Right ventricle myocardium inferior (tissue), 1 donor: ENCODE data around the gene ADPGK. TPM values are rescaled to one million over a fixed set of nuclear protein-coding genes. Genes with fewer than 3 reads are reported as not detected.

Source experiments
- ATAC-seq: fragments of 200-7000 bp; cut with Tn5 transposase; one replicate; pipeline ENCODE4 v1.9.1; 2020; ENCODE audit warnings: mild to moderate bottlenecking, moderate library complexity
- DNase-seq: peaks from one replicate; pipeline ENCODE4 v3.0.0; 2021; ENCODE audit errors: missing footprints
- intact Hi-C: fragments of 100-400 bp; cut with DNase I; formaldehyde crosslinking; loops from one replicate; pipeline ENCODE4 v1.11.0; 2022
- total RNA-seq: library from RNA; stranded (reverse); fragmentation: NEBNext Ultra II Directional; extraction: Animal tissue kit (Norgen Biotek cat#: 25700); gene quantifications from one replicate; pipeline ENCODE4 v1.2.1, GENCODE V29; 2021
- donor health status: DM: no; HTN: yes; CAD: no; lungs with severe emphysema.

The ADPGK gene
- total RNA-seq, 1 donor from 2014 or later, result 11.4 TPM

- no peak for DNase-seq
- intact Hi-C loops, result no loop called here
Measured at GRCh38 chr15:72793766-72794660, 10.5 kb upstream of the ADPGK start.

GRCh38 chr15:72792431-72792830, 8.9 kb upstream of the ADPGK start:
- ATAC-seq, result no peak
- DNase-seq, result no peak
- intact Hi-C loops, result no loop called here

More at GRCh38 chr15:72793766-72794660, 10.5 kb upstream of the ADPGK start:
- no peak for ATAC-seq

- ATAC-seq, result no peak
- DNase-seq, result no peak
- intact Hi-C loops, result no loop called here
Measured at GRCh38 chr15:72790302-72790910, 6.8 kb upstream of the ADPGK start.

GRCh38 chr15:72787526-72787925, 4.0 kb upstream of the ADPGK start:
- ATAC-seq (no peak), DNase-seq (no peak)
- intact Hi-C loops, result loop anchor here (10.0 kb wide), 1 partner anchor 487 kb away; no protein-coding TSS in a partner anchor

GRCh38 chr15:72786676-72787345, 3.3 kb upstream of the ADPGK start:
- no peak for DNase-seq
- intact Hi-C loops, result loop anchor here (10.0 kb wide), 1 partner anchor 488 kb away; no protein-coding TSS in a partner anchor

GRCh38 chr15:72786242-72786641, 2.7 kb upstream of the ADPGK start:
- intact Hi-C loops, result loop anchor here (10.0 kb wide), 1 partner anchor 489 kb away; no protein-coding TSS in a partner anchor
- DNase-seq (no peak), ATAC-seq (no peak)

More at GRCh38 chr15:72786676-72787345, 3.3 kb upstream of the ADPGK start:
- ATAC-seq, result no peak

GRCh38 chr15:72785841-72786240, 2.3 kb upstream of the ADPGK start:
- intact Hi-C loops, result loop anchor here (10.0 kb wide), 1 partner anchor 489 kb away; no protein-coding TSS in a partner anchor
- DNase-seq (no peak), ATAC-seq (no peak)

- ATAC-seq (no peak), DNase-seq (no peak)
- intact Hi-C loops, result loop anchor here (10.0 kb wide), 1 partner anchor 489 kb away; no protein-coding TSS in a partner anchor
Measured at GRCh38 chr15:72785432-72785831, 1.9 kb upstream of the ADPGK start.

GRCh38 chr15:72784456-72784876, 908 bp upstream of the ADPGK start:
- intact Hi-C loops, result loop anchor here (5.0 to 10.0 kb wide), 3 partner anchors 268 to 490 kb away; partner anchors contain the start of gene NEO1
- DNase-seq (no peak), ATAC-seq (no peak)

GRCh38 chr15:72783004-72783639, 436 bp downstream of the ADPGK start:
- intact Hi-C loops, result loop anchor here (5.0 to 10.0 kb wide), 3 partner anchors 269 to 492 kb away; partner anchors contain the start of gene NEO1
- ATAC-seq (peak; percentile 24), DNase-seq (no peak)

GRCh38 chr15:72782274-72783003, 1.1 kb downstream of the ADPGK start:
- ATAC-seq, result no peak
- intact Hi-C loops, result loop anchor here (5.0 to 10.0 kb wide), 3 partner anchors 270 to 492 kb away; partner anchors contain the start of gene NEO1
- DNase-seq, result no peak

GRCh38 chr15:72781631-72782030, 1.9 kb downstream of the ADPGK start:
- DNase-seq (no peak), ATAC-seq (no peak)
- intact Hi-C loops, result loop anchor here (5.0 to 10.0 kb wide), 3 partner anchors 271 to 493 kb away; partner anchors contain the start of gene NEO1

GRCh38 chr15:72778796-72779195, 4.8 kb downstream of the ADPGK start:
- DNase-seq, result no peak
- ATAC-seq, result no peak
- intact Hi-C loops, result no loop called here

GRCh38 chr15:72774696-72775383, 8.7 kb downstream of the ADPGK start:
- no peak for ATAC-seq
- intact Hi-C loops, result no loop called here
- no peak for DNase-seq

GRCh38 chr15:72771329-72771725, 12.2 kb downstream of the ADPGK start:
- DNase-seq, result no peak
- ATAC-seq, result no peak
- intact Hi-C loops, result no loop called here

GRCh38 chr15:72770673-72771328, 12.8 kb downstream of the ADPGK start:
- intact Hi-C loops, result no loop called here
- ATAC-seq, result no peak
- no peak for DNase-seq

- DNase-seq, result no peak
- intact Hi-C loops, result no loop called here
- ATAC-seq, result no peak
Measured at GRCh38 chr15:72766780-72767179, 16.8 kb downstream of the ADPGK start.
